Omental fat pad (tissue), 4 donors: ENCODE measurements around the gene EVA1C. TPM values are rescaled to one million over a fixed set of nuclear protein-coding genes. Genes with fewer than 3 reads are reported as not detected.
"Not testable (repeated sequence)": the region's sequence is repeated elsewhere in the genome, so short reads cannot be mapped to it uniquely, and the experiment has no call there.

Experiments
- ATAC-seq: fragments of 150-250 bp; one replicate; pipeline ENCODE4 v1.9.1; 2016; ENCODE audit warnings: mild to moderate bottlenecking, moderate library complexity; ENCODE audit not compliant: low FRiP score
- DNase-seq: peaks from one replicate; pipeline ENCODE4 v3.0.0-alpha.2; 2019; ENCODE audit warnings: low spot score
- CTCF ChIP-seq, 3 donors: fragments of 450-650 bp; IDR thresholded peaks; one replicate each; pipeline ENCODE4 v1.5.1; 2016 to 2017; ENCODE audit warnings: antibody characterized with exemption in 3 of 3, mild to moderate bottlenecking in 3 of 3, moderate library complexity in 2 of 3
- total RNA-seq, 4 donors: library from RNA; depleted of rRNA; stranded (reverse); fragments of >200 nt; gene quantifications; one replicate each; pipeline ENCODE4 v1.1.0, GENCODE V29; 2016

The EVA1C gene
- total RNA-seq, 4 donors from 2014 or later: 41.1 to 108 (median 75.9) TPM

GRCh38 chr21:32424674-32425073, 12.2 kb downstream of the EVA1C start:
- DNase-seq (no peak), ATAC-seq (peak; percentile 19)

GRCh38 chr21:32425628-32426027, 13.1 kb downstream of the EVA1C start:
- no peak for TF ChIP-seq CTCF (IDR thresholded peaks at IDR 0.05)
- ATAC-seq: no peak
- no peak for DNase-seq

More at GRCh38 chr21:32424674-32425073, 12.2 kb downstream of the EVA1C start:
- no peak for TF ChIP-seq CTCF (IDR thresholded peaks at IDR 0.05)

GRCh38 chr21:32426066-32426465, 13.6 kb downstream of the EVA1C start:
- no peak for TF ChIP-seq CTCF (IDR thresholded peaks at IDR 0.05)
- no peak for ATAC-seq
- DNase-seq: no peak

GRCh38 chr21:32426592-32427051, 14.1 kb downstream of the EVA1C start:
- DNase-seq: no peak
- TF ChIP-seq CTCF (IDR thresholded peaks at IDR 0.05): no peak
- ATAC-seq: peak; percentile 54

GRCh38 chr21:32427958-32428623, 15.6 kb downstream of the EVA1C start:
- no peak for ATAC-seq
- DNase-seq: no peak
- no peak for TF ChIP-seq CTCF (IDR thresholded peaks at IDR 0.05)

- ATAC-seq: peak; percentile 51
- DNase-seq: not testable (repeated sequence)
Observed at GRCh38 chr21:32432982-32433660, 20.6 kb downstream of the EVA1C start.

- no peak for TF ChIP-seq CTCF (IDR thresholded peaks at IDR 0.05)
- ATAC-seq: no peak
Observed at GRCh38 chr21:32437729-32438128, 25.2 kb downstream of the EVA1C start.

More at GRCh38 chr21:32437729-32438128, 25.2 kb downstream of the EVA1C start:
- no peak for DNase-seq
